Ovary (tissue), 3 donors: ENCODE measurements around the gene ME2.

ENCODE experiments used
- CTCF ChIP-seq, 3 donors: fragments of 450-650 bp in 2 of 3; fragments of 200-600 bp in 1 of 3; IDR thresholded peaks; one replicate each; pipeline versions ENCODE4 v1.5.1 to v1.8.0; 2016 to 2022; ENCODE audit warnings: antibody characterized with exemption in 3 of 3, mild to moderate bottlenecking in 1 of 3
- EP300 ChIP-seq: sonication (generic); formaldehyde crosslinking; IDR thresholded peaks from one replicate; pipeline ENCODE4 v1.6.1; 2017; ENCODE audit warnings: antibody characterized with exemption
- POLR2A ChIP-seq: fragments of 450-650 bp; IDR thresholded peaks from one replicate; pipeline ENCODE4 v1.6.1; 2017; ENCODE audit warnings: antibody characterized with exemption, mild to moderate bottlenecking, moderate library complexity
- donor health status: DM: no; HTN: no; CAD: no.

GRCh38 chr18:50928551-50928950, 49.6 kb downstream of the ME2 start:
- TF ChIP-seq CTCF (IDR thresholded peaks at IDR 0.05) (no peak), POLR2A (no peak), EP300 (no peak)
